Upper lobe of right lung (tissue), 1 donor: ENCODE results near the gene CD46. TPM values are rescaled to one million over a fixed set of nuclear protein-coding genes. Genes with fewer than 3 reads are reported as not detected.

Experiments used
- ATAC-seq: fragments of 200-7000 bp; cut with Tn5 transposase; one replicate; pipeline ENCODE4 v1.9.1; 2020; ENCODE audit warnings: mild to moderate bottlenecking, moderate library complexity
- DNase-seq: peaks from one replicate; pipeline ENCODE4 v3.0.0-alpha.2; 2020
- H3K27ac ChIP-seq: fragments of 200-600 bp; one replicate; pipeline ENCODE4 v1.8.0; 2022
- H3K27me3 ChIP-seq: fragments of 200-600 bp; one replicate; pipeline ENCODE4 v1.8.0; 2022; ENCODE audit warnings: mild to moderate bottlenecking
- H3K36me3 ChIP-seq: fragments of 200-600 bp; one replicate; pipeline ENCODE4 v1.8.0; 2022
- H3K4me1 ChIP-seq: fragments of 200-600 bp; one replicate; pipeline ENCODE4 v1.8.0; 2022
- H3K4me3 ChIP-seq: fragments of 200-600 bp; one replicate; pipeline ENCODE4 v1.8.0; 2022; ENCODE audit warnings: mild to moderate bottlenecking
- H3K9me3 ChIP-seq: fragments of 200-600 bp; one replicate; pipeline ENCODE4 v1.8.0; 2022
- CTCF ChIP-seq: fragments of 200-600 bp; IDR thresholded peaks from one replicate; pipeline ENCODE4 v1.8.0; 2022; ENCODE audit warnings: antibody characterized with exemption
- intact Hi-C: fragments of 100-400 bp; cut with DNase I; formaldehyde crosslinking; loops from one replicate; pipeline ENCODE4 v1.11.0; 2022
- total RNA-seq: library from RNA; stranded (reverse); fragmentation: NEBNext Ultra II Directional; extraction: Animal tissue kit (Norgen Biotek cat#: 25700); gene quantifications from one replicate; pipeline ENCODE4 v1.2.1, GENCODE V29; 2021
- donor health status: DM: no; HTN: yes; CAD: no; lungs with severe emphysema.

CD46 gene
- total RNA-seq, 1 donor from 2014 or later = 335 TPM

- Histone ChIP-seq H3K36me3 (no peaks in the 10 kb centered on the region), H3K27me3 (no peaks in the 10 kb centered on the region), H3K4me3 (no peak overlapping the region), H3K4me1 (peaks cover 2% of the 10 kb centered on the region), H3K27ac (no peak overlapping the region), H3K9me3 (no peaks in the 10 kb centered on the region)
- no peak for ATAC-seq
- DNase-seq = no peak
- intact Hi-C loops = no loop called here
- TF ChIP-seq CTCF = no peak
Observed at GRCh38 chr1:207744000-207744534, 7.8 kb upstream of the CD46 start.

DNA sequence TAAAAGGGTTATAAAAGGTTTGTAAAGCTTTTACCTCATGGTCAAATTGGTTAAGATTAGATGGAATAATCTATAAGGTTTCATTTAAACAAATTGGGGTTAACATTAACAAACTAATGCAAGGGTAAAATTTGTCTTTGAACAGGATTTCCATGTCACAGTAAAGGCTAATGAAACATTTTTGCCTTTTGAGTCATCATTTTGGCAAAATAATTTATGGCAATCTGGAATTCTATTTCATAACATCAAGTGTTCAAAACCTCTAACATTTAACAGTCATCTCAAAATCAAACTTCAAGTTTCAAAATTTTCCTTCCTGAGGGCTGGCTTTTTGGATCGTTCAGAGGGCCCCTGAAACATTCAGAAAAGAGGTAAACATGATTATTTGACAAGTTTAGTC is 6.6 kb upstream of the CD46 start:
- H3K4me3 ChIP-seq = no peak overlapping the region
- intact Hi-C loops = no loop called here
- no peaks in the 10 kb centered on the region for H3K27me3 ChIP-seq
- no peaks in the 10 kb centered on the region for H3K36me3 ChIP-seq
- DNase-seq = no peak
- no peak overlapping the region for H3K27ac ChIP-seq
- H3K4me1 ChIP-seq = peaks cover 14% of the 10 kb centered on the region
- no peak for ATAC-seq
- H3K9me3 ChIP-seq = no peaks in the 10 kb centered on the region
- no peak for TF ChIP-seq CTCF

- Histone ChIP-seq H3K4me3 (no peak overlapping the region), H3K9me3 (no peaks in the 10 kb centered on the region), H3K36me3 (no peaks in the 10 kb centered on the region), H3K27ac (no peak overlapping the region), H3K27me3 (no peaks in the 10 kb centered on the region), H3K4me1 (peaks cover 21% of the 10 kb centered on the region)
- intact Hi-C loops = no loop called here
- DNase-seq (no peak), ATAC-seq (no peak)
- no peak for TF ChIP-seq CTCF
Observed at GRCh38 chr1:207745839-207746767, 5.8 kb upstream of the CD46 start.

- Histone ChIP-seq H3K27ac (peak overlapping the region; percentile 1), H3K4me3 (no peak overlapping the region), H3K4me1 (peaks cover 24% of the 10 kb centered on the region), H3K9me3 (no peaks in the 10 kb centered on the region), H3K36me3 (no peaks in the 10 kb centered on the region), H3K27me3 (no peaks in the 10 kb centered on the region)
- TF ChIP-seq CTCF = no peak
- DNase-seq (no peak), ATAC-seq (no peak)
- intact Hi-C loops = no loop called here
Observed at GRCh38 chr1:207747627-207748492, 4.0 kb upstream of the CD46 start.

DNA sequence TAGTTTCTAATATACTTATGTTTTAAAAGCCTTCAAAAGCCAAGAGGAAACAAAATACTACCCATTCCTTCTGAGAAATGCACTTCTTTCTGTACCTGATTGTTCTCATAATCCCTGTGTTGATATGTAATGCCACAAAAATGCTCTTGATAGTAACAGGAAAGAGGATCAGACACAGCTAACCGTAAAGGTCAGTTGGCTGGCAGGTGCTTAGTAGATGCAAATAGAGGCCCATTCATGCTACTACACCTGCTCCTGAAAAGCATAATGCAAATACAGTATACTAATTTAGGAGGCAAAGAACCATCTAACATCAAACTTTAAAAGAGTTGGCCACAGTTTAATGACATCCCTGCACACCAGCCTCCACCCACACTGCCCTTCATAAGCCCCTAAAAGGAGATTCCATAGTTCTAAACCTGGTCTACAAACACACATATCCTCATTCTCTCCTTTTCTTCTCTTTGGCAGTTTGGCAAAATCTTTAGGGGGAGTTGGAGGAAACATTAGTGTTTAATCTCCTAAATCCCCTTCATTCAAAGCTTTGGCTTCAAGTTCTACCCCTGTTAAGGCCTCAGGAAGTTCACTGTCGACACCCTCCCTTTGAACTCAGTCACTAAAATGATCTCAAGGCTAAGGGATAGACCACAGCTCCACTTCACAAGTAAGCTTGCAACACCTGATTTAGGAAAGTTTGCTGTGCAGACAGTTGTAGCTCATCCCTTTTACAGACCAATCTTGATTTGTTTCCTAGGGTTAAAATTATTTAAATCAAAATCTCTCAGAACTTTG is 2.9 kb upstream of the CD46 start:
- peak overlapping the region; percentile 1 for H3K27ac ChIP-seq

More for the DNA sequence above, 2.9 kb upstream of the CD46 start:
- ATAC-seq = peak; percentile 15
- DNase-seq = no peak
- peaks cover 35% of the 10 kb centered on the region for H3K4me1 ChIP-seq
- H3K4me3 ChIP-seq = no peak overlapping the region
- intact Hi-C loops = no loop called here
- no peak for TF ChIP-seq CTCF
- H3K36me3 ChIP-seq = no peaks in the 10 kb centered on the region
- H3K27me3 ChIP-seq = no peaks in the 10 kb centered on the region
- H3K9me3 ChIP-seq = no peaks in the 10 kb centered on the region
